Astrocyte of the spinal cord (primary cell): ENCODE measurements around the gene STXBP5.

Experiments used
- DNase-seq: peaks from one replicate; pipeline ENCODE4 v3.0.0; 2011; ENCODE audit warnings: low read depth, low spot score
- H3K4me3 ChIP-seq: 2 replicates; pipeline ENCODE4 v1.5.1; 2011; ENCODE audit warnings: low read depth, mild to moderate bottlenecking, low read length, moderate library complexity
- CTCF ChIP-seq: IDR thresholded peaks from 2 replicates; pipeline ENCODE4 v1.5.1; 2012; ENCODE audit warnings: low read depth, mild to moderate bottlenecking, low read length, inconsistent platforms
- in situ Hi-C: cut with HindIII; loops from 2 replicates; pipeline ENCODE4 v1.10.0; 2017; ENCODE audit warnings: low sequenced_read_pairs

The STXBP5 gene

GRCh38 chr6:147159536-147160374 is 44.5 kb upstream of the STXBP5 start:
- DNase-seq = no peak
- in situ Hi-C loops = no loop called here
- no peak overlapping the region for H3K4me3 ChIP-seq
- TF ChIP-seq CTCF = no peak

- TF ChIP-seq CTCF = no peak
- no peak for DNase-seq
- in situ Hi-C loops = no loop called here
- no peak overlapping the region for H3K4me3 ChIP-seq
Measured at GRCh38 chr6:147160593-147160992, 43.6 kb upstream of the STXBP5 start.

- no peak overlapping the region for H3K4me3 ChIP-seq
- no peak for DNase-seq
- in situ Hi-C loops = no loop called here
- TF ChIP-seq CTCF = no peak
Measured at GRCh38 chr6:147161253-147161973, 42.8 kb upstream of the STXBP5 start.

- in situ Hi-C loops = no loop called here
- TF ChIP-seq CTCF = no peak
- no peak overlapping the region for H3K4me3 ChIP-seq
- peak; percentile 84 for DNase-seq
Measured at GRCh38 chr6:147161974-147162495, 42.2 kb upstream of the STXBP5 start.

GRCh38 chr6:147164761-147165160 is 39.5 kb upstream of the STXBP5 start:
- no peak for TF ChIP-seq CTCF
- in situ Hi-C loops = no loop called here
- H3K4me3 ChIP-seq = no peak overlapping the region
- DNase-seq = no peak

GRCh38 chr6:147166360-147166944 is 37.8 kb upstream of the STXBP5 start:
- in situ Hi-C loops = no loop called here
- no peak overlapping the region for H3K4me3 ChIP-seq
- peak; percentile 30 for DNase-seq
- TF ChIP-seq CTCF = no peak
